Measurements from ENCODE around the gene NCL.
"Not testable (repeated sequence)": the region's sequence is repeated elsewhere in the genome, so short reads cannot be mapped to it uniquely, and the experiment has no call there.

The NCL gene

GRCh38 chr2:231405601-231406367, 58.5 kb downstream of the NCL start:
- not testable (repeated sequence) for DNase-seq (ENCODE audit: low read depth)

- DNase-seq (ENCODE audit: low read depth), result not testable (repeated sequence)
These were observed 60.1 kb downstream of the NCL start for GRCh38 chr2:231404183-231404578.

All from stimulated activated CD8-positive, alpha-beta memory T cell treated with anti-CD3 and anti-CD28 coated beads, Interleukin-12 subunit alpha, Interleukin-12 subunit beta, amount 100 ng/mL, for 4 hours (primary cell).